GM21737 (cell line): Measurements from ENCODE around the gene EML4.

ENCODE experiments used
- ATAC-seq: cut with Tn5 transposase; IDR thresholded peaks from one replicate; pipeline ENCODE4 v1.9.1; 2021; ENCODE audit warnings: mild to moderate bottlenecking, moderate library complexity; ENCODE audit not compliant: unreplicated experiment

EML4 gene

DNA sequence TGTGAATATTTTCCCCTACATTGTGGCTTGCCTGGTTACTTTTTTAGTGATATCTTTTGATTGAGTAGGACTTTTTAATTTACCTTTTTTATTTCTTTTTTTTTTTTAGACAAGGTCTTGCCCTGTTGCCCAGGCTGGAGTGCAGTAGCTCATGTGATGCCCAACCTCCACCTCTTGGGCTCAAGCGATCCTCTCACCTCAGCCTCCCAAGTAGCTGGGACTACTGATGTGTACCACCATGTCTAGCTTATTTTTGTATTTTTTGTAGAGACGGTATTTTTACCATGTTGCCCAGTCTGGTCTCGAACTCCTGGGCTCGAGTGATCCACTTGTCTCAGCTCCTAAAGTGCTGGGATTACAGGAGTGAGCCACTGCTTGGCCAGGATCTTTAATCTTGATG lies 25.3 kb downstream of the EML4 start:
- ATAC-seq = no peak

DNA sequence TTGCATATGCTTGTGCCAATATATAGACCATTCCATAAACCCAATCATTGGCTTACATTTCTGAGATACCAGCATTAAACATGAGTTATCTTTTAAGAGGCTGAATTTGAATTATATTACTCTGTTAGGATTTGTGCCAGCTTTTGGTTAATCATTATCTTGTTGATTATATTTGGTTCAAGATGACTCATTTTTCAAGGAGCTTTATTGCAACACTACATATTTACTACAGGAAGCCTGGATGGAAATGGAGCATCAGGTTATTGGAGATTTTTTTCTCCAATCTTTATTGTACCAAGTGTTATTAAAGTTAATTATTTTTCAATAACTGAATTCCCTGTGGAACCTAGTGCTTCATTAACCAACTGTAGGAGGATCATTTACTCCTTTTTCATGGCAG lies 26.4 kb downstream of the EML4 start:
- ATAC-seq = no peak

GRCh38 chr2:42196070-42196402 lies 26.9 kb downstream of the EML4 start:
- no peak for ATAC-seq

GRCh38 chr2:42196403-42197267 lies 27.5 kb downstream of the EML4 start:
- ATAC-seq = no peak

DNA sequence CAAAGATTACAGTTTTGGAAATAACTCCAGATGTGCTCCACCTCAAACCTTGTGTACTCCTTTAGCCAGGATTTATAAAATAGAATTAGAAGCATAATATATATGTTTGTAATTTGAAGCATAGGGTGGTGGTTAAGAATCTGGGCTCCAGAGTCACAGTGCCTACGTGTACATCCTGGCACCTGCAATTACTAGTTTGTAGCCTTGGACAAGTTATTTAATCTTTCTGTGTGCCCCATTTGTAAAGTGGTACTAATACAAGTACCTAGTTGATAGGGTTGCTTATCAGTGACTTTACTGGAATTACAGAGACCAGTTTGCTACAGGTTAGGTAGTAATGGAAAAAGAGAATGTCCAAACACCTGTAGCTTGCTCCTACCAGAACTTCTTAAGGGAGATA lies 28.6 kb downstream of the EML4 start:
- ATAC-seq = no peak

GRCh38 chr2:42198466-42198865 lies 29.3 kb downstream of the EML4 start:
- no peak for ATAC-seq

- no peak for ATAC-seq
These were observed 29.8 kb downstream of the EML4 start for GRCh38 chr2:42199002-42199401.

DNA sequence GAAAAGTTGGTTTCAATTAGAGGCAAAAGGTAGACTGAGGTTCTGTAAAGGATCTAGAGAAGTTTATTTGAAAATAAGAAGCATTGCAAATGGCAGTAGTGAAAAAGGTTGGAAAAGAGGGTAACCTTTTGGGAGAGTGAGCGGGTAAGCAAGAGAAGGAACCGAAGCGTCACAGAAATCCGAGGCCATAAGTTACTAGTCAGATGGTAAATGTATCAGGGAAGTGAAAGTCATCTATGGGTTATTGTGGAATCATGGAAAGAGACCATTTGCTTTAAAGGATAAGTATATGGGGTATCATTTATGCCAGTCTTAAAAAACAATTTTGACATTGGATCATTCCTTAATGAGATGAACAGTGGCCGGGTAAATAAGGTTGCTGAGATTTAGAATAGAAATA lies 30.5 kb downstream of the EML4 start:
- ATAC-seq = no peak

GRCh38 chr2:42200926-42201855 lies 32.0 kb downstream of the EML4 start:
- no peak for ATAC-seq

- no peak for ATAC-seq
These were observed 33.5 kb downstream of the EML4 start for GRCh38 chr2:42202634-42203008.

- no peak for ATAC-seq
These were observed 34.6 kb downstream of the EML4 start for GRCh38 chr2:42203792-42204191.

DNA sequence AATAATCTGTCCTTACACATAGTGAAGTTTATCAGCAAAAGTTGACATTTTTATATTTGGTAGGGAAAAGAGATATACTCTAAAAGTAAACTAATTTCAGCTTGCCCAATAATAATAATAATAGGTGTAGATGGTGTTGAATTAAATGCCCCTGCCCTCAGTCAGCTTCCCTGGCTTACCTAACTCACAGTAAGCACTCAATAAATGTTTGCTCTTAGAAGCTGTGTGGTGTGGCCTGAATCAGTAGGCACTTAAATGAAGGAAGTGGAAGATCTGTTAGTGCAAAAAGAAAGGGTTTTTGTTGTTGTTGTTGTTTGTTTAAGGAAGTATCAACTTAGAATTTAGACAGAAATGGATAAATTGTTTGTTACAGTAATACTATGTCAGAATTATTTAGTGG lies 36.2 kb downstream of the EML4 start:
- no peak for ATAC-seq

DNA sequence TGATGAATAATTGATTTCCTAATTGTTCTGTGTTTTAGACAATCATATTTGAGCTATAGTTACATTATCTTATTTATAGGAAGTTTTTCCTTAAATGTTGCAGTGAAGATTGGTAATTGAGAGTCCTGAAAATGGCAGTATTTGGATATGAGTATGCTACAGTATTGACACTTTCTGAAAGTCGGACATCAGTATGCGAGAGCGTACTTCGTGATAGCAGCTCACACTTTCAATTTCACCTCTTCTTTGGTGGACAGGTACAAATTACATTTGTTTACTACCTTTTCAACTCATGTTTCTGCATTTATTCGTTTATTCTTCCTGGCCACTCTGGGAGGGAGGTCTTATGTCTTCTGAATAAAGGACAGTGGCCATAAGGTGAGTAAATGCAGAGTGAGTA lies 38.7 kb downstream of the EML4 start:
- ATAC-seq = no peak

DNA sequence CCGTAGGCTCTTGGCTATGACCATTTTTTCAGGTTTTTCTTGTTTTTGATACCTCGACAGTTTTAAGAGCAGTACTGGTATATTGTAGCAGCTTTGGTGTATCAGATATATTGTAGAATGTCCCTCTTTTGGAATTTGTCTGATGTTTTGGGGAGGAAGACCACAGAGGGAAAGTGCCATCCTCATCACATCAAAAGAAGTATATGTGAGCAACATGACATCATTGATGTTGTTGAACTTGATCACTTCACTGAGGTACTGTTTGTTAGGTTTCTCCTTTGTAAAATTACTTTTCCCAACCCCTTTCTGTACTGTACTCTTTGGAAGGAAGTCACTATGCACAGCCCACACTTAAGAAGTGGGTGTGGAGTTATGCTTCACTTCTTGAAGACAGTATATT lies 41.0 kb downstream of the EML4 start:
- no peak for ATAC-seq

DNA sequence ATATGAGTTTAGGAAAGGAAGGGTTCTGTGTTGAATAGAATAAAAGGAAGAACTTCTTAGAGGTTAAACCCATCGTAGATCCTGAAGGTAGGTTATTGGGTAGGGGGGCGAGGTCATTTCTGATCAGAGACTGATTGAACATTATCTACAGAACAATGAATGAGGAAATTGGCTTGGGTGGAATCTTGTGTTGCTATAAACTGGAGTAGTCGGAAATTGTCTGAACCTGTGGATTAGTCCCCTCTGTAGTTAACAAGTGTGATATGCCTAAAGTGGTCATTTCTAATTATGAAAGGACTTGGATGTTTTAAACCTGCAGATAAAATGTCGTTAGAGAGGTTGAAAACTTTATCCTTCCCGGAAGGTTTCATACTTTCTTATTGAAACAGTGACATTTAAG lies 42.1 kb downstream of the EML4 start:
- ATAC-seq = no peak

DNA sequence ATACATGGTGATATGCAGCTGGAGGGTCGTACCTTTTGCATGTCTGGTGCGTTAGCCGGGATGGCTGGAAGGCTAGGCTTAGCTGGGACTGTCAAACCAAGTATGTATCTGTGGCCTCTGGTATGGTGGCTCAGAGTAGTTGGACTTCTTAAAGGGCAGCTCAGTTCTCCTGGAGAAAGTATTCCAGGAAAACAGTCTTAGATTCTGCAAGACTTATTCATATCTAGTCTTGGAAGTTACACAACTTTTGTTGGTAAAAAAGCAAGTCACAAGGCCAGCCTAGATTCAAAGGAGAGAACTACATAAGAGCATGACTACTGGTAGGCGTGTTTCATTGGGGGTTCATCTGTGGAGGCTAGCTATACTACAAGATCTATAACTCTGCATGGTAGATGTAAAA lies 45.5 kb downstream of the EML4 start:
- ATAC-seq = no peak

DNA sequence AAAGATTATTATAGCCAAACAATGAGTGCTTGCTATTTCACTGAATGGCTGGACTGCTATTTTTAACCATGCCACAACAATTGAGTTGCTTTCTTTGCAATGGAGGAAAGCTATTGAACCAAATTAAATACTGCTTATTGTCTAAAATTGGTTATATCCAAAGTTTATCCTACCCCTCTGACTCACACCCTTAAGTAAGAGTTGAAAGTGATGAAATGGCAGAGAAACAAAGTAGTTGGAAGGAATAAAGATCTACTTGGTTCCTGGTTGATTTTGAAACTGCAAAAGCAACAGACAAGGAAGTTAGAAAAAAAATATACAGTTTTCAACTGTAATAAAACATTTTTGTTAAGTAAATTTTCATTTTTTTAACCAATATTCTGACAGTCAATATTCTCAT lies 47.5 kb downstream of the EML4 start:
- no peak for ATAC-seq

DNA sequence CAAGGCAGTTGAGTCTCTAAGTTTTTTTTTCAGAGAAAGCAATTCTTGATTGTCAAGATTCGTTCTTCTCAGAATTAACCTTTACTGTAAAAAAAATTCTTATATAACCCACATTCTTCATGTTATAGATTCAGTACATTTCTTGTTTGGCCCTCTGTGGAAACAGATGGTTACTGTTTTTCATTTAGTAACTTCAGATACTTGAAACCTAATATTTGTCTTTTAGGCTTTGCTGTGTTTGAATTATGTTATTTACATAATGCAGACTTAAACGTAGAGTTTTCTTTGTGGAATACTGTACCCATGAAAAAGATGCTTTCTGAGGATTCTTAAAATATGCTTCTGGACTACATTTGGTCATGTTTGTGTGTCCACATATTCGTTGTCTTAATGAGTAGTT lies 48.2 kb downstream of the EML4 start:
- no peak for ATAC-seq

- no peak for ATAC-seq
These were observed 48.8 kb downstream of the EML4 start for GRCh38 chr2:42217914-42218313.

GRCh38 chr2:42218712-42219111 lies 49.6 kb downstream of the EML4 start:
- no peak for ATAC-seq

DNA sequence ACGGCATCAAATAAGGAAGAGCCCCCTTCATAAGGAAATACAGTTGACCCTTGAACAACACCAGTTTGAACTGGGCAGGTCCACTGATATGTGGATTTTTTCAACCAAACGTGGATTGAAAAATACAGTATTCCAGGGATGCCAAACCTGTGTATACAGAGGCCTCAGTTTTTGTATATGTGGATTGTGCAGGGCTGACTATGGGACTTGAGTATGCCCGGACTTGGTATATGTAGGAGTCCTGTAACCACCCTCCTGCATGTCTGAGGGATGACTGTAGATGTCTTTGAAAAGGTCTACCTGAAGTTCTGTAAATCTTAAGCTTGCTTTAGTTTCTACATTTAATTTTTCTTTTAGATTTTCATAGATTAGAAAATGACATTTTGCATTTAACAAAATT lies 50.0 kb downstream of the EML4 start:
- ATAC-seq = no peak

DNA sequence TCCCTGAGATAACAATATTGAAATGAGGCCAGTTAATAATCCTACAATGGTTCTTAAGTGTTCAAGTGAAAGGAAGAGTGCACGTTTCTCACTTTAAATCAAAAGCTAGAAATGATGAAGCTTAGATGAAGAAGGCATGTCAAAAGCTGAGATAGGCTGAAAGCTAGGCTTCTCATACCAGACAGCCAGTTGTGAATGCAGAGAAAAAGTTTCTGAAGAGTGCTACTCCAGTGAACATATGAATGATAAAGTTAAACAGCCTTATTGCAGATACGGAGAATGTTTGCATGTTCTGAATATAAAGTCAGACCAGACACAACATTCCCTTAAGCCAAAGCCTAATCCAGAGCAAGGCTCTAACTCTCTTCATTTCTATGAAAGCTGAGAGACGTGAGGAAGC lies 51.4 kb downstream of the EML4 start:
- ATAC-seq = no peak
